ACC112 (cell line): ENCODE measurements around the gene JMJD1C.

Experiments used
- H2AFZ ChIP-seq: fragments of 200-600 bp; sonication (generic); one replicate; pipeline ENCODE4 v1.6.0; 2017; ENCODE audit warnings: antibody characterized with exemption, low read length; ENCODE audit not compliant: unreplicated experiment
- H3K27ac ChIP-seq: fragments of 200-600 bp; sonication (generic); 2 replicates; pipeline ENCODE4 v1.5.1; 2014; ENCODE audit warnings: low read depth, mild to moderate bottlenecking, antibody characterized with exemption, low read length, moderate library complexity
- H3K27me3 ChIP-seq: fragments of 200-600 bp; sonication (generic); 2 replicates; pipeline ENCODE4 v1.6.1; 2014; ENCODE audit warnings: mild to moderate bottlenecking, antibody characterized with exemption, low read length, moderate library complexity, mixed read lengths; ENCODE audit not compliant: insufficient read depth
- H3K36me3 ChIP-seq: fragments of 200-600 bp; sonication (generic); 2 replicates; pipeline ENCODE4 v1.6.1; 2016; ENCODE audit warnings: mild to moderate bottlenecking, antibody characterized with exemption, low read length, moderate library complexity, mixed read lengths; ENCODE audit not compliant: insufficient read depth
- H3K4me1 ChIP-seq: fragments of 200-600 bp; sonication (generic); one replicate; pipeline ENCODE4 v1.6.1; 2016; ENCODE audit warnings: low read length, mixed read lengths; ENCODE audit not compliant: insufficient read depth, unreplicated experiment, control insufficient read depth
- H3K4me3 ChIP-seq: fragments of 200-600 bp; sonication (generic); 2 replicates; pipeline ENCODE4 v1.5.1; 2014; ENCODE audit warnings: mild to moderate bottlenecking, low read depth, low read length
- H3K79me2 ChIP-seq: fragments of 200-600 bp; sonication (generic); one replicate; pipeline ENCODE4 v1.6.0; 2016; ENCODE audit warnings: low read length; ENCODE audit not compliant: control insufficient read depth, unreplicated experiment, insufficient read depth

JMJD1C gene

DNA sequence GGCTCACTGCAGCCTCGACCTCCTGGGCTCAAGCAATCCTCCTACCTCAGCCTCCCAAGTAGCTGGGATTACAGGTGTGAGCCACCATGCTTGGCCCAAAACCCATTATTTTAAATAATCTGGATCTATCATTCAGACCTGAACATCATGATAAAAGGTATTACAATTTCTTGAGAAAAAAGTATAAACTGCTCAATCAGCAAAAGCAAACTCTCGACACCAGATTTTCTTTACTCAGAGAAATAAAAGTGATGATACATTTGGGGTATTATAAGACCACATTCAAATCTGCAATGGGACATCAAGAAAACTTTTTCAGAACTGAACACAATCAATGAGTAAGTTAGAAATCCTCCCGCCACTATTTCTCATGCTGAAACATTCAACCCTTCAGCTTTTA, 41.2 kb downstream of the JMJD1C start:
- no peaks in the 10 kb centered on the region for H3K36me3 ChIP-seq
- H3K27ac ChIP-seq = no peak overlapping the region
- no peak overlapping the region for H3K4me3 ChIP-seq
- peaks cover 89% of the 10 kb centered on the region for H3K79me2 ChIP-seq
- H3K27me3 ChIP-seq = no peaks in the 10 kb centered on the region
- H3K4me1 ChIP-seq = peaks cover 20% of the 10 kb centered on the region
- H2AFZ ChIP-seq = no peak overlapping the region

GRCh38 chr10:63423494-63423893, 42.3 kb downstream of the JMJD1C start:
- no peaks in the 10 kb centered on the region for H3K36me3 ChIP-seq
- H3K4me3 ChIP-seq = no peak overlapping the region
- no peaks in the 10 kb centered on the region for H3K27me3 ChIP-seq
- peaks cover 12% of the 10 kb centered on the region for H3K4me1 ChIP-seq
- peaks cover 89% of the 10 kb centered on the region for H3K79me2 ChIP-seq
- no peak overlapping the region for H2AFZ ChIP-seq
- H3K27ac ChIP-seq = peak overlapping the region; percentile 7; the same call in 1 of the 2 replicates

- H2AFZ ChIP-seq = no peak overlapping the region
- no peak overlapping the region for H3K4me3 ChIP-seq
- H3K27me3 ChIP-seq = no peaks in the 10 kb centered on the region
- H3K36me3 ChIP-seq = no peaks in the 10 kb centered on the region
- no peak overlapping the region for H3K27ac ChIP-seq
- peaks cover 89% of the 10 kb centered on the region for H3K79me2 ChIP-seq
- H3K4me1 ChIP-seq = peaks cover 26% of the 10 kb centered on the region
These were observed 44.2 kb downstream of the JMJD1C start for GRCh38 chr10:63421591-63421990.

GRCh38 chr10:63416376-63416775, 49.4 kb downstream of the JMJD1C start:
- Histone ChIP-seq H3K36me3 (no peaks in the 10 kb centered on the region), H3K4me3 (no peak overlapping the region), H3K27ac (no peak overlapping the region), H3K79me2 (peaks cover 69% of the 10 kb centered on the region), H3K27me3 (no peaks in the 10 kb centered on the region), H3K4me1 (peaks cover 28% of the 10 kb centered on the region), H2AFZ (no peak overlapping the region)

GRCh38 chr10:63415640-63416244, 50.0 kb downstream of the JMJD1C start:
- Histone ChIP-seq H3K4me1 (peaks cover 27% of the 10 kb centered on the region), H3K36me3 (no peaks in the 10 kb centered on the region), H3K27ac (peak overlapping the region; percentile 39), H3K79me2 (peaks cover 67% of the 10 kb centered on the region), H3K27me3 (no peaks in the 10 kb centered on the region), H3K4me3 (peak overlapping the region; percentile 43), H2AFZ (no peak overlapping the region)

- no peak overlapping the region for H3K27ac ChIP-seq
- H3K4me1 ChIP-seq = peaks cover 33% of the 10 kb centered on the region
- H3K27me3 ChIP-seq = no peaks in the 10 kb centered on the region
- H3K36me3 ChIP-seq = no peaks in the 10 kb centered on the region
- H3K79me2 ChIP-seq = peaks cover 70% of the 10 kb centered on the region
- H2AFZ ChIP-seq = no peak overlapping the region
- H3K4me3 ChIP-seq = no peak overlapping the region
These were observed 51.1 kb downstream of the JMJD1C start for GRCh38 chr10:63414481-63415260.

- Histone ChIP-seq H2AFZ (no peak overlapping the region), H3K79me2 (peaks cover 70% of the 10 kb centered on the region), H3K4me1 (peaks cover 33% of the 10 kb centered on the region), H3K36me3 (no peaks in the 10 kb centered on the region), H3K27me3 (no peaks in the 10 kb centered on the region), H3K27ac (no peak overlapping the region), H3K4me3 (no peak overlapping the region)
These were observed 52.3 kb downstream of the JMJD1C start for GRCh38 chr10:63413429-63413828.

GRCh38 chr10:63412304-63412703, 53.5 kb downstream of the JMJD1C start:
- no peak overlapping the region for H2AFZ ChIP-seq
- no peaks in the 10 kb centered on the region for H3K27me3 ChIP-seq
- H3K4me3 ChIP-seq = no peak overlapping the region
- no peak overlapping the region for H3K27ac ChIP-seq
- no peaks in the 10 kb centered on the region for H3K36me3 ChIP-seq
- peaks cover 70% of the 10 kb centered on the region for H3K79me2 ChIP-seq
- peaks cover 26% of the 10 kb centered on the region for H3K4me1 ChIP-seq

- Histone ChIP-seq H3K36me3 (no peaks in the 10 kb centered on the region), H3K4me1 (peaks cover 12% of the 10 kb centered on the region), H3K27ac (peak overlapping the region; percentile 58; the same call in 1 of the 2 replicates), H2AFZ (no peak overlapping the region), H3K4me3 (no peak overlapping the region), H3K27me3 (no peaks in the 10 kb centered on the region), H3K79me2 (peaks cover 62% of the 10 kb centered on the region)
These were observed 55.1 kb downstream of the JMJD1C start for GRCh38 chr10:63410633-63411032.

DNA sequence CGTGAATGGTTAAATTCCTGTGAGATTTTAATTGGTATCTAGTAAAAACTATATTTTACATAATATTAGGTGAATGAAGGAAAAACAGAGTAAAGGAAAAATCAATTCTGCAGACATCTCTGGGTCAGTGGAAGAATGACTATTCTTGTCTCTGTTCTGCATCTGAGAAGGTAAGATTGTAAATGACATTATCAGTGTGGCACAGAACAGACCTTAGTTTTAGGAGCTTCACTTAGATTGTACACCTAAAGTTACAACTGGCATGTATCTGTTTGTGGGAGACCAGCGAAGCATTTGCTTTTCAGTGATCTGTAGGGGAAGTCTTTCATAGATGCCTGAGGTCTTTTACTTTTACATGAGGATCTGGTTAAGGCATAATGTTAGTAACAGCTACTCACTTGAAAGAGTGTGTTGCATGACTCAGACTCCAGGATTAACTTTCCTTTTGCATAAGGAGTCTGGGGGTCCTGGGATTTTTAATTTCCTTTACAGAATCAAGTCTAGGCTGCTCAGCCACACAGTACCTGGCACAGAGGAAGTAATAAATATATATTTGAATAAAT, 56.2 kb downstream of the JMJD1C start:
- Histone ChIP-seq H2AFZ (no peak overlapping the region), H3K27me3 (no peaks in the 10 kb centered on the region), H3K36me3 (no peaks in the 10 kb centered on the region), H3K4me3 (no peak overlapping the region), H3K27ac (peak overlapping the region; percentile 58; the same call in 1 of the 2 replicates), H3K4me1 (peaks cover 7% of the 10 kb centered on the region), H3K79me2 (peaks cover 60% of the 10 kb centered on the region)
